H1 (cell line): ENCODE measurements around the gene HK2. TPM values are rescaled to one million over a fixed set of nuclear protein-coding genes. Genes with fewer than 3 reads are reported as not detected.

Source experiments
- CTCF ChIA-PET: fragments of 300-600 bp; sonication (Branson Sonifier 250); formaldehyde crosslinking; loops from one replicate; lab custom pipeline; 2021; ENCODE audit not compliant: partially characterized antibody; lab: Charles Lee
- POLR2A ChIA-PET: fragments of 300-600 bp; sonication (Branson Sonifier 250); formaldehyde crosslinking; loops from one replicate; lab custom pipeline; 2021; ENCODE audit warnings: inconsistent platforms; ENCODE audit not compliant: partially characterized antibody; lab: Charles Lee
- DNase-seq, 2 experiments: peaks; one replicate each; pipeline versions ENCODE4 v3.0.0 to v3.0.0-alpha.2; 2010 to 2022; ENCODE audit warnings: low spot score in 2 of 2, low read depth in 1 of 2, mixed read lengths in 1 of 2
- FAIRE-seq: peaks from 2 replicates; lab custom pipeline; 2011; peaks lifted over from hg19 to GRCh38; lab: Jason Lieb, UNC
- H2AFZ ChIP-seq: 2 replicates; pipeline ENCODE4 v1.8.1; 2012; ENCODE audit warnings: low read length, inconsistent platforms
- H2AK5ac ChIP-seq: 2 replicates; pipeline ENCODE4 v1.6.1; 2013; ENCODE audit warnings: low read depth, low read length
- H2BK120ac ChIP-seq: replicated peaks from 2 replicates; pipeline ENCODE3; 2013; ENCODE audit warnings: low read depth, low read length, inconsistent platforms
- H2BK12ac ChIP-seq: 2 replicates; pipeline ENCODE4 v1.6.1; 2013; ENCODE audit warnings: low read depth, low read length
- H2BK15ac ChIP-seq: 2 replicates; pipeline ENCODE4 v1.6.1; 2013; ENCODE audit warnings: low read length
- H2BK20ac ChIP-seq: 2 replicates; pipeline ENCODE4 v1.6.1; 2013; ENCODE audit warnings: low read length
- H2BK5ac ChIP-seq: 2 replicates; pipeline ENCODE4 v1.6.1; 2013; ENCODE audit warnings: low read depth, low read length
- H3K14ac ChIP-seq: 2 replicates; pipeline ENCODE4 v1.6.1; 2013; ENCODE audit warnings: inconsistent platforms; ENCODE audit not compliant: insufficient read length
- H3K18ac ChIP-seq: 2 replicates; pipeline ENCODE4 v1.6.1; 2013; ENCODE audit warnings: low read length; ENCODE audit errors: extremely low read depth
- H3K23ac ChIP-seq: 2 replicates; pipeline ENCODE4 v1.6.1; 2013; ENCODE audit warnings: inconsistent platforms; ENCODE audit not compliant: insufficient read length
- H3K23me2 ChIP-seq: 2 replicates; pipeline ENCODE4 v1.6.1; 2013; ENCODE audit warnings: low read depth, low read length
- H3K27ac ChIP-seq: 2 replicates; pipeline ENCODE4 v1.6.1; 2011; ENCODE audit warnings: low read depth, low read length, inconsistent platforms
- H3K27me3 ChIP-seq, 4 experiments: replicated peaks in 1 of 4; 1 replicate in 1 of 4; 2 replicates in 3 of 4; pipeline versions ENCODE4 v1.6.1 to v1.8.1; 2011 to 2013; ENCODE audit warnings: low read length in 3 of 4, mild to moderate bottlenecking in 3 of 4, inconsistent platforms in 2 of 4, mixed read lengths in 2 of 4, moderate library complexity in 1 of 4; ENCODE audit not compliant: control insufficient read depth in 3 of 4, insufficient read depth in 3 of 4; ENCODE audit errors: extremely low read depth in 1 of 4
- H3K36me3 ChIP-seq, 4 experiments: 2 replicates each; pipeline versions ENCODE4 v1.6.1 to v1.8.1; 2011 to 2013; ENCODE audit warnings: mild to moderate bottlenecking in 4 of 4, low read length in 3 of 4, moderate library complexity in 2 of 4, control low read depth in 1 of 4, inconsistent platforms in 1 of 4; ENCODE audit not compliant: insufficient read depth in 4 of 4, control insufficient read depth in 2 of 4
- H3K4ac ChIP-seq: replicated peaks from 2 replicates; pipeline ENCODE3; 2013; ENCODE audit warnings: low read length, low read depth, mixed read lengths, inconsistent platforms; ENCODE audit not compliant: insufficient read length
- H3K4me1 ChIP-seq, 4 experiments: replicated peaks in 1 of 4; 1 replicate in 1 of 4; 2 replicates in 3 of 4; pipeline versions ENCODE4 v1.6.1 to v1.8.1; 2011 to 2013; ENCODE audit warnings: low read length in 3 of 4, inconsistent platforms in 2 of 4, mixed read lengths in 1 of 4; ENCODE audit not compliant: insufficient read depth in 4 of 4, control insufficient read depth in 3 of 4
- H3K4me2 ChIP-seq, 2 experiments: 2 replicates each; pipeline versions ENCODE4 v1.6.1 to v1.8.1; 2011 to 2013; ENCODE audit warnings: low read depth in 2 of 2, low read length in 2 of 2, control low read depth in 1 of 2, inconsistent platforms in 1 of 2, mild to moderate bottlenecking in 1 of 2; ENCODE audit not compliant: insufficient read depth in 1 of 2
- H3K4me3 ChIP-seq, 4 experiments: fragments of 200-600, 300-600 bp in 1 of 4; sonication (generic), shearing (Covaris generic), sonication (Bioruptor Twin) in 1 of 4; 2 replicates each; pipeline versions ENCODE4 v1.5.1 to v1.8.1; 2011 to 2016; ENCODE audit warnings: low read length in 4 of 4, low read depth in 3 of 4, control low read depth in 2 of 4, inconsistent platforms in 2 of 4, mild to moderate bottlenecking in 2 of 4, mixed read lengths in 1 of 4, moderate library complexity in 1 of 4; ENCODE audit not compliant: insufficient read depth in 2 of 4; ENCODE audit errors: extremely low read depth in 1 of 4
- H3K56ac ChIP-seq: replicated peaks from 2 replicates; pipeline ENCODE3; 2013; ENCODE audit warnings: low read depth, mild to moderate bottlenecking, mixed read lengths, low read length, inconsistent platforms; ENCODE audit not compliant: insufficient read length
- H3K79me1 ChIP-seq: 2 replicates; pipeline ENCODE4 v1.6.1; 2013; ENCODE audit warnings: low read depth, low read length, control low read depth
- H3K79me2 ChIP-seq, 2 experiments: 2 replicates each; pipeline versions ENCODE4 v1.6.1 to v1.8.1; 2012 to 2013; ENCODE audit warnings: low read length in 2 of 2, mild to moderate bottlenecking in 2 of 2, inconsistent platforms in 1 of 2; ENCODE audit not compliant: insufficient read depth in 2 of 2, control insufficient read depth in 1 of 2
- H3K9ac ChIP-seq, 4 experiments: replicated peaks in 1 of 4; 1 replicate in 1 of 4; 2 replicates in 3 of 4; pipeline versions ENCODE4 v1.6.1 to v1.8.1; 2011 to 2013; ENCODE audit warnings: low read depth in 3 of 4, low read length in 3 of 4, control low read depth in 2 of 4, mild to moderate bottlenecking in 2 of 4, moderate library complexity in 2 of 4, inconsistent platforms in 1 of 4; ENCODE audit errors: extremely low read depth in 1 of 4
- H3K9me3 ChIP-seq, 2 experiments: 2 replicates each; pipeline versions ENCODE4 v1.6.1 to v1.8.1; 2012 to 2013; ENCODE audit warnings: mild to moderate bottlenecking in 2 of 2, moderate library complexity in 2 of 2, control low read depth in 1 of 2, inconsistent platforms in 1 of 2, low read depth in 1 of 2, low read length in 1 of 2, mixed read lengths in 1 of 2; ENCODE audit not compliant: insufficient read depth in 2 of 2
- H4K20me1 ChIP-seq, 2 experiments: replicated peaks in 1 of 2; 2 replicates each; pipeline versions ENCODE3 to v1.8.1; 2011 to 2013; ENCODE audit warnings: inconsistent platforms in 2 of 2, low read length in 2 of 2, mild to moderate bottlenecking in 1 of 2; ENCODE audit not compliant: insufficient read depth in 2 of 2, control insufficient read depth in 1 of 2
- H4K5ac ChIP-seq: 2 replicates; pipeline ENCODE4 v1.6.1; 2013; ENCODE audit warnings: low read length, low read depth, mixed read lengths, inconsistent platforms; ENCODE audit not compliant: insufficient read length
- H4K8ac ChIP-seq: 2 replicates; pipeline ENCODE4 v1.8.0; 2013; ENCODE audit warnings: mild to moderate bottlenecking, moderate library complexity, low read length, inconsistent platforms; ENCODE audit not compliant: insufficient read depth; ENCODE audit errors: extremely low read depth
- H4K91ac ChIP-seq: replicated peaks from 2 replicates; pipeline ENCODE3; 2013; ENCODE audit warnings: low read length, mixed read lengths, inconsistent platforms; ENCODE audit not compliant: insufficient read length
- BRCA1 ChIP-seq: IDR thresholded peaks from 2 replicates; pipeline ENCODE4 v1.6.1; 2012; ENCODE audit warnings: low read depth, low read length, improper control_type of control experiment
- SAP30 ChIP-seq: fragments of 300-600 bp; sonication (generic); IDR thresholded peaks from 2 replicates; pipeline ENCODE4 v1.7.1; 2012; ENCODE audit warnings: low read length, moderate library complexity, mild to moderate bottlenecking, inconsistent platforms; ENCODE audit not compliant: insufficient read depth, insufficient replicate concordance
- SIRT6 ChIP-seq: IDR thresholded peaks from one replicate; pipeline ENCODE4 v1.7.1; 2012; ENCODE audit warnings: low read length, inconsistent platforms
- SP2 ChIP-seq: IDR thresholded peaks from 2 replicates; pipeline ENCODE4 v1.6.1; 2012; ENCODE audit warnings: mild to moderate bottlenecking, low read length, inconsistent platforms
- SP4 ChIP-seq: IDR thresholded peaks from 2 replicates; pipeline ENCODE4 v1.6.1; 2012; ENCODE audit warnings: low read length, inconsistent platforms
- TAF7 ChIP-seq: optimal IDR thresholded peaks from 2 replicates; pipeline ENCODE3; 2011; ENCODE audit warnings: low read depth, mild to moderate bottlenecking, inconsistent platforms, low read length, moderate library complexity, borderline replicate concordance
- WGBS, 2 experiments: shearing (Covaris generic) in 1 of 2; methylation state at CpG; one replicate each; pipeline versions ENCODE4 v1.1.6 to v1.1.7; 2013 to 2015; ENCODE audit warnings: low lambda C conversion rate in 2 of 2, mixed read lengths in 2 of 2, inconsistent platforms in 1 of 2, low coverage in 1 of 2, missing lambda C conversion rate in 1 of 2; ENCODE audit not compliant: insufficient replicate concordance in 2 of 2, insufficient coverage in 1 of 2, insufficient read length in 1 of 2; ENCODE audit errors: extremely low coverage in 1 of 2, missing lambda C conversion rate in 1 of 2; 5-methylcytosine and 5-hydroxymethylcytosine counted together
- polyA plus RNA-seq, 7 experiments: library from polyadenylated mRNA; depleted of rRNA in 3 of 7; stranded (reverse) in 5 of 7; unstranded in 2 of 7; fragments of >200 nt in 5 of 7; fragments of 200-250 nt in 2 of 7; gene quantifications; 1 replicate in 5 of 7; 2 replicates in 1 of 7; 4 replicates in 1 of 7; pipeline versions ENCODE4 v1.2.1 to v1.2.3, GENCODE V29; 2011 to 2013; ENCODE audit warnings: missing spikeins in 2 of 7, mixed read lengths in 2 of 7
- total RNA-seq: library from RNA; stranded (reverse); fragmentation: NEBNext Ultra II Directional; extraction: Animal tissue kit (Norgen Biotek cat#: 25700); gene quantifications from 2 replicates; pipeline ENCODE4 v1.2.1, GENCODE V29; 2021

Gene HK2
- total and polyA plus RNA-seq, 2 of the 8 experiments (the other 6 are each of a cell fraction or from before 2014, with no cell fraction given): 22.1 to 61.9 TPM

- Histone ChIP-seq H3K4ac (no peak overlapping the region), H3K27me3 (no peaks in the 10 kb centered on the region), H3K4me3 (no peak overlapping the region), H3K23me2 (no peaks in the 10 kb centered on the region), H2BK120ac (no peak overlapping the region), H3K9ac (no peak overlapping the region), H3K79me1 (no peaks in the 10 kb centered on the region), H3K23ac (no peak overlapping the region), H2AK5ac (no peak overlapping the region), H2BK15ac (no peak overlapping the region), H2AFZ (no peak overlapping the region), H2BK5ac (no peak overlapping the region), H3K9me3 (no peaks in the 10 kb centered on the region), H4K91ac (no peak overlapping the region), H2BK20ac (no peak overlapping the region), H3K36me3 (peaks cover 16 to 37% (median 32%) of the 10 kb centered on the region in 4 experiments; a peak in 7 of 8 replicates), H3K18ac (no peak overlapping the region), H3K4me1 (peaks cover 0 to 4% (median under 1%) of the 10 kb centered on the region in 4 experiments; a peak in 2 of 7 replicates), H3K79me2 (no peaks in the 10 kb centered on the region), H3K14ac (no peak overlapping the region), H4K8ac (no peak overlapping the region), H4K20me1 (no peaks in the 10 kb centered on the region), H3K4me2 (no peak overlapping the region), H2BK12ac (no peak overlapping the region), H4K5ac (no peak overlapping the region), H3K27ac (no peak overlapping the region), H3K56ac (no peak overlapping the region)
- FAIRE-seq (no peak), DNase-seq (no peak)
- TF ChIP-seq SP2 (no peak), SAP30 (no peak), SIRT6 (no peak), BRCA1 (no peak), TAF7 (no peak), SP4 (no peak)
- ChIA-PET POLR2A (interaction anchor here (0.8 kb wide), 1 partner anchor 14 kb away, joined by 3 read pairs; no protein-coding TSS in a partner anchor), CTCF (interaction anchor here (0.7 to 1.1 kb wide), 3 partner anchors 17 to 150 kb away, joined by 3 to 5 read pairs (median 3); no protein-coding TSS in a partner anchor)
- 80% methylated on average over 5 of the region's 5 CpGs; no CpG with 5 or more reads in 1 of the 2 experiments for WGBS, 2 experiments
These were observed 59.4 kb downstream of the HK2 start for GRCh38 chr2:74893332-74893731.
